Uterus (tissue), 2 donors: ENCODE results near the gene SLC7A5.

Experiments
- CTCF ChIP-seq, 4 experiments: fragments of 200-600 bp in 2 of 4; fragments of 450-650 bp in 2 of 4; sonication (generic) in 2 of 4; IDR thresholded peaks; one replicate each; pipeline ENCODE4 v1.5.1; 2016 to 2019; ENCODE audit warnings: antibody characterized with exemption in 4 of 4, mild to moderate bottlenecking in 2 of 4, moderate library complexity in 1 of 4
- POLR2A ChIP-seq, 2 donors: fragments of 450-650 bp; IDR thresholded peaks; one replicate each; pipeline ENCODE4 v1.6.1; 2016; ENCODE audit warnings: antibody characterized with exemption in 2 of 2, mild to moderate bottlenecking in 1 of 2, moderate library complexity in 1 of 2

DNA sequence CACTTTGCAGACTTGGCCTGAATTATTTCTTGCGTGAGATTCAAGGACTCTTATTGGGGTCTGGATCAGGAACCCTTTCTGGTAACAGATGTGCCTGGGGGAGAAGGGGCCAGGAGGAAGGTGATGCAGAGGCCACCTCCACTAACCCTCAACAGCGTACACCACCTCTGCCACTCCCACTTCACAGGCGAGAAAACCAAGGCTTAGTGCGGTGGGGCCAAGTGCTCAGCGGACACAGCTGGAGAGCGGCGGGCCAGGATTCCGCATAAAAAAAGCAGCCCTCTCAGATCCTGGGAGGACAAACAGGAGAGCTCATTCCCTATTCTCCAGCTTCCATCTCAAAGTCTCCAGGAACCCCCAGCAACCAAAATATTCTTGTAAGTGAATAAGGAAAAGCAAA lies 51.4 kb downstream of the SLC7A5 start:
- TF ChIP-seq POLR2A (IDR thresholded peaks at IDR 0.05) = no peak
- no peak for TF ChIP-seq CTCF (IDR thresholded peaks at IDR 0.05)
